Measurements from ENCODE around the gene C17orf100. TPM values are rescaled to one million over a fixed set of nuclear protein-coding genes. Genes with fewer than 3 reads are reported as not detected.

The C17orf100 gene
- total and polyA plus RNA-seq, 9 of the 15 experiments (the other 6 are each of a cell fraction or from before 2014, with no cell fraction given), result 0.04 to 1.7 (median 0.43) TPM

DNA sequence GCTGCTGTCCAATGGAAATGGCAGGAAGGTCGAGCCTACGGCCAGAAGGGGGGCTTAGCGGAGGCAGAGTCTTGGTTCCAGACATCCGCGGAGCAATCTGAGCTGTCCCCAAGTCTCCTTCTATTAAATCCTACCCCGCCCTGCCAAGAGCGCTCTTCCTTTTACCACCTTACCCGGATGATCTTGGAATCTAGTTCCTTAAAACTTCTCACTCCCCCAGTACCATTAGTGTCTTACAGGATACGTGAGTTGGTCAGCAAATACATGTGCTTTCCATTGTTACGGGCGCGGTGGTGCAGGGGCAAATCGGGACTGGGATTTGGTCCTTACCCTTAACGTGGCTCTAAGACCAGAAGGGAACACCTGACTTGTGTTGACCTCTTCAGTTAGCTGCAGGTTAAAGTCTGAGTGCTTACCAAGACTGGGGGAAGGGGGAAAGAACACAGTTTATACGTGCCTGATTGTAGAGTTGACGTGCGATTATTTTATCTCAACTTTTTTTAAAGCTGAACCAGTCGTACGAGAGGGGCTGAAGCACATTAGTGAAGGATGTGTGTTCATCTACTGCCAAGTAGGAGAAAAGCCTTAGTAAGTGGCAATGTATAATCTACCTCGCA lies 10.2 kb upstream of the C17orf100 start (continued):
- TF ChIP-seq MTF1 (CRISPR knock-in tag; IDR thresholded peaks at IDR 0.05; ENCODE audit: borderline replicate concordance), result no peak
- no peak for TF ChIP-seq NONO (IDR thresholded peaks at IDR 0.05; ENCODE audit: low read depth in 2 of 2, low read length in 1 of 2)
- TF ChIP-seq, protein P1, sequence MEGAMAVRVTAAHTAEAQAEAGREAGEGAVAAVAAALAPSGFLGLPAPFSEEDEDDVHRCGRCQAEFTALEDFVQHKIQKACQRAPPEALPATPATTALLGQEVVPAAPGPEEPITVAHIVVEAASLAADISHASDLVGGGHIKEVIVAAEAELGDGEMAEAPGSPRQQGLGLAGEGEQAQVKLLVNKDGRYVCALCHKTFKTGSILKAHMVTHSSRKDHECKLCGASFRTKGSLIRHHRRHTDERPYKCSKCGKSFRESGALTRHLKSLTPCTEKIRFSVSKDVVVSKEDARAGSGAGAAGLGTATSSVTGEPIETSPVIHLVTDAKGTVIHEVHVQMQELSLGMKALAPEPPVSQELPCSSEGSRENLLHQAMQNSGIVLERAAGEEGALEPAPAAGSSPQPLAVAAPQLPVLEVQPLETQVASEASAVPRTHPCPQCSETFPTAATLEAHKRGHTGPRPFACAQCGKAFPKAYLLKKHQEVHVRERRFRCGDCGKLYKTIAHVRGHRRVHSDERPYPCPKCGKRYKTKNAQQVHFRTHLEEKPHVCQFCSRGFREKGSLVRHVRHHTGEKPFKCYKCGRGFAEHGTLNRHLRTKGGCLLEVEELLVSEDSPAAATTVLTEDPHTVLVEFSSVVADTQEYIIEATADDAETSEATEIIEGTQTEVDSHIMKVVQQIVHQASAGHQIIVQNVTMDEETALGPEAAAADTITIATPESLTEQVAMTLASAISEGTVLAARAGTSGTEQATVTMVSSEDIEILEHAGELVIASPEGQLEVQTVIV (CRISPR knock-in tag; IDR thresholded peaks at IDR 0.05; ENCODE audit: borderline replicate concordance), result no peak
- no peak for TF ChIP-seq SP2 (IDR thresholded peaks at IDR 0.05; ENCODE audit: extremely low read depth, low read depth, low read length, poor library complexity, severe bottlenecking)
- TF ChIP-seq ZNF551 (CRISPR knock-in tag; IDR thresholded peaks at IDR 0.05), result 0 out of 2 replicates have a peak, but pooled peaks have one; percentile 22
- TF ChIP-seq, protein P2, sequence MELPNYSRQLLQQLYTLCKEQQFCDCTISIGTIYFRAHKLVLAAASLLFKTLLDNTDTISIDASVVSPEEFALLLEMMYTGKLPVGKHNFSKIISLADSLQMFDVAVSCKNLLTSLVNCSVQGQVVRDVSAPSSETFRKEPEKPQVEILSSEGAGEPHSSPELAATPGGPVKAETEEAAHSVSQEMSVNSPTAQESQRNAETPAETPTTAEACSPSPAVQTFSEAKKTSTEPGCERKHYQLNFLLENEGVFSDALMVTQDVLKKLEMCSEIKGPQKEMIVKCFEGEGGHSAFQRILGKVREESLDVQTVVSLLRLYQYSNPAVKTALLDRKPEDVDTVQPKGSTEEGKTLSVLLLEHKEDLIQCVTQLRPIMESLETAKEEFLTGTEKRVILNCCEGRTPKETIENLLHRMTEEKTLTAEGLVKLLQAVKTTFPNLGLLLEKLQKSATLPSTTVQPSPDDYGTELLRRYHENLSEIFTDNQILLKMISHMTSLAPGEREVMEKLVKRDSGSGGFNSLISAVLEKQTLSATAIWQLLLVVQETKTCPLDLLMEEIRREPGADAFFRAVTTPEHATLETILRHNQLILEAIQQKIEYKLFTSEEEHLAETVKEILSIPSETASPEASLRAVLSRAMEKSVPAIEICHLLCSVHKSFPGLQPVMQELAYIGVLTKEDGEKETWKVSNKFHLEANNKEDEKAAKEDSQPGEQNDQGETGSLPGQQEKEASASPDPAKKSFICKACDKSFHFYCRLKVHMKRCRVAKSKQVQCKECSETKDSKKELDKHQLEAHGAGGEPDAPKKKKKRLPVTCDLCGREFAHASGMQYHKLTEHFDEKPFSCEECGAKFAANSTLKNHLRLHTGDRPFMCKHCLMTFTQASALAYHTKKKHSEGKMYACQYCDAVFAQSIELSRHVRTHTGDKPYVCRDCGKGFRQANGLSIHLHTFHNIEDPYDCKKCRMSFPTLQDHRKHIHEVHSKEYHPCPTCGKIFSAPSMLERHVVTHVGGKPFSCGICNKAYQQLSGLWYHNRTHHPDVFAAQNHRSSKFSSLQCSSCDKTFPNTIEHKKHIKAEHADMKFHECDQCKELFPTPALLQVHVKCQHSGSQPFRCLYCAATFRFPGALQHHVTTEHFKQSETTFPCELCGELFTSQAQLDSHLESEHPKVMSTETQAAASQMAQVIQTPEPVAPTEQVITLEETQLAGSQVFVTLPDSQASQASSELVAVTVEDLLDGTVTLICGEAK (IDR thresholded peaks at IDR 0.05), result no peak
- TF ChIP-seq, protein P2 (CRISPR knock-in tag; IDR thresholded peaks at IDR 0.05), result no peak
- TF ChIP-seq ZNF445 (CRISPR knock-in tag; IDR thresholded peaks at IDR 0.05; ENCODE audit: low read depth), result no peak
- TF ChIP-seq, protein P3, sequence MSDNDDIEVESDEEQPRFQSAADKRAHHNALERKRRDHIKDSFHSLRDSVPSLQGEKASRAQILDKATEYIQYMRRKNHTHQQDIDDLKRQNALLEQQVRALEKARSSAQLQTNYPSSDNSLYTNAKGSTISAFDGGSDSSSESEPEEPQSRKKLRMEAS (CRISPR knock-in tag; IDR thresholded peaks at IDR 0.05), result 0 out of 2 replicates have a peak, but pooled peaks have one; percentile 9
- TF ChIP-seq, protein P4, sequence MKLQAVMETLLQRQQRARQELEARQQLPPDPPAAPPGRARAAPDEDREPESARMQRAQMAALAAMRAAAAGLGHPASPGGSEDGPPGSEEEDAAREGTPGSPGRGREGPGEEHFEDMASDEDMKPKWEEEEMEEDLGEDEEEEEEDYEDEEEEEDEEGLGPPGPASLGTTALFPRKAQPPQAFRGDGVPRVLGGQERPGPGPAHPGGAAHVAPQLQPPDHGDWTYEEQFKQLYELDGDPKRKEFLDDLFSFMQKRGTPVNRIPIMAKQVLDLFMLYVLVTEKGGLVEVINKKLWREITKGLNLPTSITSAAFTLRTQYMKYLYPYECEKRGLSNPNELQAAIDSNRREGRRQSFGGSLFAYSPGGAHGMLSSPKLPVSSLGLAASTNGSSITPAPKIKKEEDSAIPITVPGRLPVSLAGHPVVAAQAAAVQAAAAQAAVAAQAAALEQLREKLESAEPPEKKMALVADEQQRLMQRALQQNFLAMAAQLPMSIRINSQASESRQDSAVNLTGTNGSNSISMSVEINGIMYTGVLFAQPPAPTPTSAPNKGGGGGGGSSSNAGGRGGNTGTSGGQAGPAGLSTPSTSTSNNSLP (IDR thresholded peaks at IDR 0.05; ENCODE audit: borderline replicate concordance, low read depth, low read length), result no peak
- TF ChIP-seq SAFB2 (IDR thresholded peaks at IDR 0.05; ENCODE audit: borderline replicate concordance, low read depth, low read length, severe bottlenecking), result no peak
- TF ChIP-seq ZNF146 (CRISPR knock-in tag; IDR thresholded peaks at IDR 0.05; ENCODE audit: unreplicated experiment), result no peak
- TF ChIP-seq JUNB (CRISPR knock-in tag; conservative IDR thresholded peaks at IDR 0.05), result no peak

Data from K562 (cell line).